ENCODE measurements around the gene ZNF581.

Gene ZNF581

GRCh38 chr19:55674459-55674840 lies 31.0 kb downstream of the ZNF581 start:
- Histone ChIP-seq H3K27me3 (no peaks in the 10 kb centered on the region), H3K36me3 (peaks cover 30 to 61% (median 38%) of the 10 kb centered on the region in 3 donors), H3K4me1 (peaks cover 0 to 46% (median 37%) of the 10 kb centered on the region in 4 donors), H3K9me3 (no peaks in the 10 kb centered on the region), H3K4me3 (peak overlapping the region; percentile 69 to 97), H3K27ac (peak overlapping the region; percentile 68 to 94)
- DNase-seq = no peak
- intact Hi-C loops (cut with DNase I; ENCODE audit: low total_unique reads) = no loop called here
- no peak for TF ChIP-seq CTCF (IDR thresholded peaks at IDR 0.05)

- H3K4me1 ChIP-seq = peaks cover 0 to 45% (median 39%) of the 10 kb centered on the region in 4 donors
- no peak for TF ChIP-seq CTCF (IDR thresholded peaks at IDR 0.05)
- peaks cover 25 to 61% (median 38%) of the 10 kb centered on the region in 3 donors for H3K36me3 ChIP-seq
- H3K9me3 ChIP-seq = no peaks in the 10 kb centered on the region
- intact Hi-C loops (cut with DNase I; ENCODE audit: low total_unique reads) = no loop called here
- H3K4me3 ChIP-seq = peak within 1 kb of the TSS; percentile 69 to 97
- H3K27me3 ChIP-seq = no peaks in the 10 kb centered on the region
- DNase-seq = peak; percentile 93 to 98
- H3K27ac ChIP-seq = peak within 1 kb of the TSS; percentile 68 to 94
These were observed 31.6 kb downstream of the ZNF581 start, which contains the start of gene EPN1 for GRCh38 chr19:55674841-55675660. EPN1 (plus strand) TSS chr19:55675226; CDS start chr19:55678628, 3,402 bp downstream.

- Histone ChIP-seq H3K4me3 (peak overlapping the region; percentile 69 to 97), H3K4me1 (peaks cover 0 to 46% (median 40%) of the 10 kb centered on the region in 4 donors), H3K36me3 (peaks cover 21 to 61% (median 36%) of the 10 kb centered on the region in 3 donors), H3K9me3 (no peaks in the 10 kb centered on the region), H3K27me3 (no peaks in the 10 kb centered on the region), H3K27ac (peak overlapping the region; percentile 68 to 94)
- intact Hi-C loops (cut with DNase I; ENCODE audit: low total_unique reads) = no loop called here
- no peak for TF ChIP-seq CTCF (IDR thresholded peaks at IDR 0.05)
- DNase-seq = no peak
These were observed 32.4 kb downstream of the ZNF581 start for GRCh38 chr19:55675661-55676354.

GRCh38 chr19:55676383-55676782 lies 32.9 kb downstream of the ZNF581 start:
- peaks cover 0 to 48% (median 40%) of the 10 kb centered on the region in 4 donors for H3K4me1 ChIP-seq
- no peaks in the 10 kb centered on the region for H3K9me3 ChIP-seq
- no peak for TF ChIP-seq CTCF (IDR thresholded peaks at IDR 0.05)
- peaks cover 26 to 61% (median 38%) of the 10 kb centered on the region in 3 donors for H3K36me3 ChIP-seq
- intact Hi-C loops (cut with DNase I; ENCODE audit: low total_unique reads) = no loop called here
- no peaks in the 10 kb centered on the region for H3K27me3 ChIP-seq
- H3K27ac ChIP-seq = no peak overlapping the region
- no peak for DNase-seq
- H3K4me3 ChIP-seq = peak overlapping the region; percentile 69 to 97

- Histone ChIP-seq H3K36me3 (peaks cover 32 to 60% (median 42%) of the 10 kb centered on the region in 3 donors), H3K27me3 (no peaks in the 10 kb centered on the region), H3K9me3 (no peaks in the 10 kb centered on the region), H3K4me3 (peak overlapping the region in 1 of 2 donors; percentile 97), H3K27ac (no peak overlapping the region), H3K4me1 (peaks cover 0 to 48% (median 40%) of the 10 kb centered on the region in 4 donors)
- intact Hi-C loops (cut with DNase I; ENCODE audit: low total_unique reads) = no loop called here
- no peak for DNase-seq
- no peak for TF ChIP-seq CTCF (IDR thresholded peaks at IDR 0.05)
These were observed 33.5 kb downstream of the ZNF581 start for GRCh38 chr19:55676889-55677505.
